ENCODE measurements around the gene ABCA4. TPM values are rescaled to one million over a fixed set of nuclear protein-coding genes. Genes with fewer than 3 reads are reported as not detected.
"Not testable (repeated sequence)": the region's sequence is repeated elsewhere in the genome, so short reads cannot be mapped to it uniquely, and the experiment has no call there.

Gene ABCA4
- total RNA-seq (10 to 100 TPM in 1 of 2 donors, 1 to 10 TPM in 1; 2.9 to 31.5 TPM), polyA plus RNA-seq (ENCODE audit: insufficient read length in 2 of 2) (1 to 10 TPM in 1 of 2 donors, under 1 TPM in 1; 0.49 to 1.8 TPM)
- long read RNA-seq, donor 1, result 0 reads
- long read RNA-seq, donor 2, result 0 reads
- long read RNA-seq, donor 3, result 0 reads
- long read RNA-seq, donor 4, result 0 reads

GRCh38 chr1:94120991-94121390 is at the start of gene ABCA4:
Gene ABCA4, minus strand, starts transcription at chr1:94121148. Its CDS starts 103 bp downstream, at chr1:94121045.
- Histone ChIP-seq H3K4me1 (ENCODE audit: control insufficient read depth, insufficient read depth, low read length) (peaks cover 33% of the 10 kb centered on the region), H3K27ac (ENCODE audit: low read depth, low read length) (no peak within 1 kb of the TSS), H3K4me3 (ENCODE audit: low read depth, low read length) (no peak within 1 kb of the TSS), H3K27me3 (ENCODE audit: control insufficient read depth, insufficient read depth, low read length) (no peaks in the 10 kb centered on the region), H3K9me3 (ENCODE audit: control insufficient read depth, insufficient read depth, low read length) (no peaks in the 10 kb centered on the region), H3K36me3 (ENCODE audit: control insufficient read depth, insufficient read depth, low read length) (no peaks in the 10 kb centered on the region)
- no peak for DNase-seq (ENCODE audit: low read depth in 4 of 6, low spot score in 6 of 6)
- WGBS (ENCODE audit: insufficient coverage), result 82% methylated on average over 3 of the region's 9 CpGs

- Histone ChIP-seq H3K9me3 (ENCODE audit: control insufficient read depth, insufficient read depth, low read length) (peaks cover 5% of the 10 kb centered on the region), H3K4me1 (ENCODE audit: control insufficient read depth, insufficient read depth, low read length) (no peaks in the 10 kb centered on the region), H3K27ac (ENCODE audit: low read depth, low read length) (no peak overlapping the region), H3K27me3 (ENCODE audit: control insufficient read depth, insufficient read depth, low read length) (no peaks in the 10 kb centered on the region), H3K4me3 (ENCODE audit: low read depth, low read length) (no peak overlapping the region), H3K36me3 (ENCODE audit: control insufficient read depth, insufficient read depth, low read length) (no peaks in the 10 kb centered on the region)
- no peak for DNase-seq (ENCODE audit: low read depth in 4 of 6, low spot score in 6 of 6)
- WGBS (ENCODE audit: insufficient coverage), result 100% methylated on average over 2 of the region's 3 CpGs
Measured at GRCh38 chr1:94169126-94169525, 48.2 kb upstream of the ABCA4 start.

DNA sequence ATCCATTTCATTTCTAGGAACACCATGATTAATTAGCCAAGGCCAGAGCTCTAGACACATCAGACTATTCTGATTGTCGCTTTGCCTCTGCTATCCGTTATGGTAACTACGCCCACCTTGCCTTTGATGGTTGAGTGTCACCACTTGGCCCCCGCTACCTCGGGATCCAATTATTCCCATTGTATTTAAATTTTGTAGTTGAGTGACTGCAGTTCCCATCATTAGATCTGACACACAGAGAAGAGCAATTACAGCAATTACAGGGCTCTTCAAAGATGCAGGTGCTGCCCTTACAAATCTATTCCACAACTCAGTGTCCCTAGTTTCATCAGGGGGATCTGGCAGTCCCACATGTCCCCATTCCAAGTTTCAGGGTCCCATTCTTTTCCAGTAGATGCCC is 44.9 kb upstream of the ABCA4 start:
- Histone ChIP-seq H3K4me1 (ENCODE audit: control insufficient read depth, insufficient read depth, low read length) (no peaks in the 10 kb centered on the region), H3K27me3 (ENCODE audit: control insufficient read depth, insufficient read depth, low read length) (no peaks in the 10 kb centered on the region), H3K4me3 (ENCODE audit: low read depth, low read length) (no peak overlapping the region), H3K27ac (ENCODE audit: low read depth, low read length) (no peak overlapping the region), H3K9me3 (ENCODE audit: control insufficient read depth, insufficient read depth, low read length) (peaks cover 5% of the 10 kb centered on the region), H3K36me3 (ENCODE audit: control insufficient read depth, insufficient read depth, low read length) (no peaks in the 10 kb centered on the region)
- no peak for DNase-seq (ENCODE audit: low read depth in 4 of 6, low spot score in 6 of 6)
- no CpG with 5 or more reads among the region's 5 CpGs for WGBS (ENCODE audit: insufficient coverage)

DNA sequence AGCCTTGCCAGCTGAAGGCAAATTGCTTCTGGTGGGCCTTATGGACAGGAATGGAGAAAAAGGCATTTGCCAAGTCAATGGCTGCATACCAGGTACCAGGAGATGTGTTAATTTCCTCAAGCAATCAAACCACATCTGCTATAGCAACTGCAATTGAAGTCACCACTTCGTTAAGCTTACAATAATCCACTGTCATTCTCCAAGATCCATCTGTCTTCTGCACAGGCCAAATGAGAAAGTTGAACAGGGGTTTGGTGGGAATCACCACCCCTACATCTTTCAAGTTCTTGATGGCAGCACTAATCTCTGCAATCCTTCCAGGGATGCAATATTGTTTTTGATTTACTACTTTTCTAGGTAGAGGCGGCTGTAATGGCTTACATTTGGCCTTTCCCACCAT is 43.9 kb upstream of the ABCA4 start:
- H3K27me3 ChIP-seq (ENCODE audit: control insufficient read depth, insufficient read depth, low read length); H3K27ac ChIP-seq (ENCODE audit: low read depth, low read length); DNase-seq (ENCODE audit: low read depth in 4 of 6, low spot score in 6 of 6); H3K4me3 ChIP-seq (ENCODE audit: low read depth, low read length); H3K4me1 ChIP-seq (ENCODE audit: control insufficient read depth, insufficient read depth, low read length); H3K36me3 ChIP-seq (ENCODE audit: control insufficient read depth, insufficient read depth, low read length); H3K9me3 ChIP-seq (ENCODE audit: control insufficient read depth, insufficient read depth, low read length): not testable (repeated sequence)
- WGBS (ENCODE audit: insufficient coverage), result no CpG with 5 or more reads among the region's 2 CpGs

- H3K36me3 ChIP-seq (ENCODE audit: control insufficient read depth, insufficient read depth, low read length), result not testable (repeated sequence)
- 80% methylated on average over 1 of the region's 1 CpG for WGBS (ENCODE audit: insufficient coverage)
Measured at GRCh38 chr1:94164121-94164520, 43.2 kb upstream of the ABCA4 start.

GRCh38 chr1:94163249-94163648 is 42.3 kb upstream of the ABCA4 start:
- WGBS (ENCODE audit: insufficient coverage), result 95% methylated on average over 4 of the region's 5 CpGs
- H3K27me3 ChIP-seq (ENCODE audit: control insufficient read depth, insufficient read depth, low read length); H3K36me3 ChIP-seq (ENCODE audit: control insufficient read depth, insufficient read depth, low read length); DNase-seq (ENCODE audit: low read depth in 4 of 6, low spot score in 6 of 6); H3K4me1 ChIP-seq (ENCODE audit: control insufficient read depth, insufficient read depth, low read length); H3K27ac ChIP-seq (ENCODE audit: low read depth, low read length); H3K4me3 ChIP-seq (ENCODE audit: low read depth, low read length); H3K9me3 ChIP-seq (ENCODE audit: control insufficient read depth, insufficient read depth, low read length): not testable (repeated sequence)

More at GRCh38 chr1:94164121-94164520, 43.2 kb upstream of the ABCA4 start:
- H3K9me3 ChIP-seq (ENCODE audit: control insufficient read depth, insufficient read depth, low read length); H3K4me1 ChIP-seq (ENCODE audit: control insufficient read depth, insufficient read depth, low read length); H3K27me3 ChIP-seq (ENCODE audit: control insufficient read depth, insufficient read depth, low read length); DNase-seq (ENCODE audit: low read depth in 4 of 6, low spot score in 6 of 6); H3K27ac ChIP-seq (ENCODE audit: low read depth, low read length); H3K4me3 ChIP-seq (ENCODE audit: low read depth, low read length): not testable (repeated sequence)

DNA sequence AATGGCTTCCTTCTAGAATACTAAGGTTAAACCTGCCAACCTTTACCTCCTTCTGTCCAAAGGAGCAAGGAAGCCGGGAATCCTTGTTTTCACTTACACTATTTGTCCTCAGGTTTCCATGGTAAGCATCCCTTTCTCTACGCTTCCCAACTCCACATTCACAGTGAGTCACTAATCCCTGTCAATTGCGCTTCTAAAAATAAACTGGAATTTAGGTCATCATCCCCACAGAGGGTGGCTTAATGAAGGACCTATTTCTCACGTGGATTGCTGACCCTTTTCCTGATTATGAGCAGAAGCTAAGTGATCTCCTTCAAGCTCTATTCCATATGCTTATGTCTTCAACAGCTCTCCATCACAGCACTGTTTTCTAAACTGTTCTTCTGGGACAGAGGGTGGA is 39.9 kb upstream of the ABCA4 start:
- Histone ChIP-seq H3K4me3 (ENCODE audit: low read depth, low read length) (no peak overlapping the region), H3K9me3 (ENCODE audit: control insufficient read depth, insufficient read depth, low read length) (peaks cover under 1% of the 10 kb centered on the region), H3K27me3 (ENCODE audit: control insufficient read depth, insufficient read depth, low read length) (no peaks in the 10 kb centered on the region), H3K27ac (ENCODE audit: low read depth, low read length) (no peak overlapping the region), H3K36me3 (ENCODE audit: control insufficient read depth, insufficient read depth, low read length) (no peaks in the 10 kb centered on the region), H3K4me1 (ENCODE audit: control insufficient read depth, insufficient read depth, low read length) (no peaks in the 10 kb centered on the region)
- peak in 3 of 6 donors; percentile 6 to 34 (median 28) for DNase-seq (ENCODE audit: low read depth in 4 of 6, low spot score in 6 of 6)
- WGBS (ENCODE audit: insufficient coverage), result 63% methylated on average over 3 of the region's 4 CpGs

DNA sequence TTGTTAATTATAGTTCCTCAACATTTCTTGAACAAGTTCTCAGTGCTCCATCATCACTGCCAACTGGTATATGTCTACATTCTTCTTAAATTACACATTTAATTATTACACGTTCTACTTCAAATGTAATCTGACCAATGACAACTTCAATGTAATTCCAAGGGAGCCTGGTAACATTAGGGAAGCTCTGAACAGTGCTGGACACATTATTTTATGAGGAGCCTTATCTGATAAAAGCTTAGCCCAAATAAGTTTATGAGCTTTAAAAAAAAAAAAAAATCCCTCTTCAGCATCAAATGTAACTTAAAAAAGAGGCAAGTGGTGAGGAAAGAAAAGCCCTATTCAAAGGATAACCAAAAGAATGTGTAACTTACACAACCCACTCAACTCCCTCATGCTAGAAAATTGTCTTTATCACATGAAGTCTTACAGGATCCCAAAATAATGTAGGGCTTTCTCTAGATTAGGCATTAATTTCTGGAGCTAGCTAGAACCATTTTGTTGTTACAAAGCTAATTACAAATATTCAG is 35.2 kb upstream of the ABCA4 start:
- no CpG with 5 or more reads among the region's 1 CpG for WGBS (ENCODE audit: insufficient coverage)
- no peaks in the 10 kb centered on the region for H3K4me1 ChIP-seq (ENCODE audit: control insufficient read depth, insufficient read depth, low read length)
- H3K4me3 ChIP-seq (ENCODE audit: low read depth, low read length), result no peak overlapping the region
- DNase-seq (ENCODE audit: low read depth in 4 of 6, low spot score in 6 of 6), result no peak
- H3K36me3 ChIP-seq (ENCODE audit: control insufficient read depth, insufficient read depth, low read length), result no peaks in the 10 kb centered on the region
- H3K27me3 ChIP-seq (ENCODE audit: control insufficient read depth, insufficient read depth, low read length), result no peaks in the 10 kb centered on the region
- no peak overlapping the region for H3K27ac ChIP-seq (ENCODE audit: low read depth, low read length)
- H3K9me3 ChIP-seq (ENCODE audit: control insufficient read depth, insufficient read depth, low read length), result no peaks in the 10 kb centered on the region

- WGBS (ENCODE audit: insufficient coverage), result no CpG with 5 or more reads among the region's 1 CpG
- Histone ChIP-seq H3K36me3 (ENCODE audit: control insufficient read depth, insufficient read depth, low read length) (no peaks in the 10 kb centered on the region), H3K4me3 (ENCODE audit: low read depth, low read length) (no peak overlapping the region), H3K9me3 (ENCODE audit: control insufficient read depth, insufficient read depth, low read length) (no peaks in the 10 kb centered on the region), H3K27me3 (ENCODE audit: control insufficient read depth, insufficient read depth, low read length) (no peaks in the 10 kb centered on the region), H3K4me1 (ENCODE audit: control insufficient read depth, insufficient read depth, low read length) (no peaks in the 10 kb centered on the region), H3K27ac (ENCODE audit: low read depth, low read length) (no peak overlapping the region)
- DNase-seq (ENCODE audit: low read depth in 4 of 6, low spot score in 6 of 6), result peak in 1 of 6 donors; percentile 40
Measured at GRCh38 chr1:94154989-94155388, 34.0 kb upstream of the ABCA4 start.

- H3K4me3 ChIP-seq (ENCODE audit: low read depth, low read length), result no peak overlapping the region
- no peaks in the 10 kb centered on the region for H3K36me3 ChIP-seq (ENCODE audit: control insufficient read depth, insufficient read depth, low read length)
- 89% methylated on average over 1 of the region's 1 CpG for WGBS (ENCODE audit: insufficient coverage)
Measured at GRCh38 chr1:94153133-94153532, 32.2 kb upstream of the ABCA4 start.

More at GRCh38 chr1:94153133-94153532, 32.2 kb upstream of the ABCA4 start:
- Histone ChIP-seq H3K9me3 (ENCODE audit: control insufficient read depth, insufficient read depth, low read length) (no peaks in the 10 kb centered on the region), H3K27me3 (ENCODE audit: control insufficient read depth, insufficient read depth, low read length) (no peaks in the 10 kb centered on the region), H3K4me1 (ENCODE audit: control insufficient read depth, insufficient read depth, low read length) (no peaks in the 10 kb centered on the region), H3K27ac (ENCODE audit: low read depth, low read length) (no peak overlapping the region)
- DNase-seq (ENCODE audit: low read depth in 4 of 6, low spot score in 6 of 6), result no peak
